ENCODE results near the gene ATP2B3. TPM values are rescaled to one million over a fixed set of nuclear protein-coding genes. Genes with fewer than 3 reads are reported as not detected.

ATP2B3 gene
- total and polyA plus RNA-seq, 8 donors, result 0.03 to 0.12 (median 0.04) TPM; not detected in 2

- Histone ChIP-seq H3K27me3 (peaks cover 0 to 4% (median 0%) of the 10 kb centered on the region in 4 donors), H3K4me1 (no peaks in the 10 kb centered on the region), H3K36me3 (no peaks in the 10 kb centered on the region), H3K27ac (no peak overlapping the region), H3K9me3 (no peaks in the 10 kb centered on the region), H3K4me3 (no peak overlapping the region)
- TF ChIP-seq CTCF (IDR thresholded peaks at IDR 0.05), result no peak
- DNase-seq (no peak), ATAC-seq (no peak), FAIRE-seq (no peak)
- intact Hi-C loops (cut with DNase I), result no loop called here
- WGBS, 2 donors, result 70 to 79% methylated on average over 17 of the region's 17 CpGs
Observed at GRCh38 chrX:153549231-153549630, 31.8 kb downstream of the ATP2B3 start.

- Histone ChIP-seq H3K27me3 (peaks cover 0 to 2% (median 0%) of the 10 kb centered on the region in 4 donors), H3K36me3 (no peaks in the 10 kb centered on the region), H3K4me1 (no peaks in the 10 kb centered on the region), H3K4me3 (no peak overlapping the region), H3K9me3 (no peaks in the 10 kb centered on the region), H3K27ac (no peak overlapping the region)
- DNase-seq (no peak), ATAC-seq (no peak), FAIRE-seq (no peak)
- 76 to 78% methylated on average over 16 of the region's 16 CpGs for WGBS, 2 donors
- TF ChIP-seq CTCF (IDR thresholded peaks at IDR 0.05), result no peak
- intact Hi-C loops (cut with DNase I), result loop anchor here in 1 of 3 donors (10.0 kb wide), 1 partner anchor 95 kb away; the partner anchor contains the start of gene DUSP9
Observed at GRCh38 chrX:153549807-153550206, 32.4 kb downstream of the ATP2B3 start.

GRCh38 chrX:153551135-153551534 lies 33.7 kb downstream of the ATP2B3 start:
- no peaks in the 10 kb centered on the region for H3K36me3 ChIP-seq
- H3K27ac ChIP-seq, result no peak overlapping the region
- no peaks in the 10 kb centered on the region for H3K4me1 ChIP-seq
- peaks cover 0 to 4% (median 0%) of the 10 kb centered on the region in 4 donors for H3K27me3 ChIP-seq
- TF ChIP-seq CTCF (IDR thresholded peaks at IDR 0.05), result no peak
- WGBS, 2 donors, result 74 to 79% methylated on average over 5 of the region's 5 CpGs
- H3K4me3 ChIP-seq, result no peak overlapping the region
- DNase-seq, result no peak
- no peak for FAIRE-seq
- intact Hi-C loops (cut with DNase I), result loop anchor here in 1 of 3 donors (10.0 kb wide), 1 partner anchor 94 kb away; the partner anchor contains the start of gene DUSP9
- ATAC-seq, result no peak
- no peaks in the 10 kb centered on the region for H3K9me3 ChIP-seq

- TF ChIP-seq CTCF (IDR thresholded peaks at IDR 0.05), result peak; percentile 48 to 68 (median 57)
- peaks cover 0 to 4% (median 0%) of the 10 kb centered on the region in 4 donors for H3K27me3 ChIP-seq
- no peak for FAIRE-seq
- intact Hi-C loops (cut with DNase I), result loop anchor here in 1 of 3 donors (10.0 kb wide), 1 partner anchor 90 kb away; the partner anchor contains the start of gene DUSP9
- 31 to 36% methylated on average over 15 to 17 of the region's 17 CpGs for whole genome bisulfite sequencing, 2 donors
- H3K4me3 ChIP-seq, result no peak overlapping the region
- ATAC-seq, result peak; percentile 60 to 93 (median 90)
- no peaks in the 10 kb centered on the region for H3K9me3 ChIP-seq
- no peak overlapping the region for H3K27ac ChIP-seq
- peak in 5 of 6 donors; percentile 41 to 83 (median 67) for DNase-seq
- H3K4me1 ChIP-seq, result no peaks in the 10 kb centered on the region
- H3K36me3 ChIP-seq, result no peaks in the 10 kb centered on the region
Observed at GRCh38 chrX:153554519-153555167, 37.2 kb downstream of the ATP2B3 start.

GRCh38 chrX:153556767-153557166 lies 39.3 kb downstream of the ATP2B3 start:
- H3K27ac ChIP-seq, result no peak overlapping the region
- no peaks in the 10 kb centered on the region for H3K4me1 ChIP-seq
- no peak for DNase-seq
- H3K36me3 ChIP-seq, result no peaks in the 10 kb centered on the region
- no peak for FAIRE-seq
- 72 to 78% methylated on average over 12 of the region's 12 CpGs for WGBS, 2 donors
- intact Hi-C loops (cut with DNase I), result loop anchor here in 1 of 3 donors (10.0 kb wide), 1 partner anchor 88 kb away; the partner anchor contains the start of gene DUSP9
- no peak for ATAC-seq
- no peaks in the 10 kb centered on the region for H3K9me3 ChIP-seq
- H3K27me3 ChIP-seq, result peaks cover 0 to 4% (median 0%) of the 10 kb centered on the region in 4 donors
- no peak for TF ChIP-seq CTCF (IDR thresholded peaks at IDR 0.05)
- H3K4me3 ChIP-seq, result no peak overlapping the region
